ENCODE data around the gene HESX1. TPM values are rescaled to one million over a fixed set of nuclear protein-coding genes. Genes with fewer than 3 reads are reported as not detected.

Gene HESX1
- 0.16 TPM in 1 of 2 replicates, not detected in the other for total RNA-seq

GRCh38 chr3:57199895-57200297 lies at the start of gene HESX1:
Gene HESX1 (minus strand): TSS chr3:57199978. CDS start chr3:57199918, 60 bp downstream.

GRCh38 chr3:57227204-57227929 lies 27.6 kb upstream of the HESX1 start, which contains the start of gene APPL1:
Gene APPL1 (plus strand): TSS chr3:57227729. CDS start chr3:57227884, 155 bp downstream.

DNA sequence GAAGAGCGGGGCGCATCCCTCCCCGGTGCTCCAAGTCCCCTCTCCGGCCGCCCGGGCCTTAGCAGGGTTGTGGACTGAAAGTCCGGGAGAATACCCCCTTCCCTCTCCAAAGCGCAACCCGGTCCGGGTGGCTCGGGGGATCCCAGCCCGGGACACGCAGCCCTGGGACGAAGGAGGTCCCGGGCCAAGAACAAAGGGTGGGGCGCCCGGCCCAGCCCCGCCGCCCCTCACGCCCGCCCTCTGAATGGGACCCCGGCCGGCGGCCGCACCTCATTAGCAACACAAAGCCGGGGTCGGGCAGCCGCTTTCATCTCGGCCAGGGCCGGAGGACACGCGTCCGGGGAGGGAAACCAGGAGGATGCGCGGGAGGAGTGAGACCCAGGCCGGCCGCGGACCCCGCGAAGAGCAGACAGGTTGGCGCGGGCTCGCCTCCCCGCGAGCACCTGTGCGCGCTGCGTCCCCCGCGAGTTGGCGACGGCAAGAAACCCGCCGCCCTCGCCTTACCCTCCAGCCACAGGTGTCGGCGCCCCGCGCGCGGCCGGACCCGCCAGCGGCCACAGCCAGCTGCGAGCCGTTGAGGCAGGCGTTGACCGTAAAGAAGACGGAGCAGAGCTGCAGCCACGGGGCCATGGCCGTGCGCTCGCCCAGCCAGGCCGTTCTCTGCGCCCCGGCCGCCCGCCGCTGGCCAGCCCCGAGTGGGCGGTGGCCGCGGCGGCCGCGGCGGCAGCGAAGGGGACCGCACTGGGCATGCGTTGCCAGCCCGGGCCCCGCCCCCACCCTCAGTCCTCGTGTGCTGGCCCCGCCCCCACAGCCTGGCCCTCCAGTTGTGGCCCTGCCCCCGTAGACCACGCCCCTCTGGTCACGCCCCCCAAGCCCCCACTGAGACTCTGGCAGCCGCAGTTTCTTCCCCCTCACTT lies 34.9 kb downstream of the HESX1 start, which contains the start of gene IL17RD:
Gene IL17RD (minus strand): TSS at position 697 of the 917 bp plus-strand sequence. CDS start 67 bp downstream, at position 630.

Other genes with a start within 250 kb of the HESX1 start
- not detected in 2 replicates for gene SPATA12, start 139.3 kb downstream of the HESX1 start, total RNA-seq
- gene IL17RD, start 34.6 kb downstream of the HESX1 start, total RNA-seq, result 1.3 and 3.6 TPM in 2 replicates
- 16.4 and 24.3 TPM in 2 replicates for gene APPL1, start 27.8 kb upstream of the HESX1 start, total RNA-seq
- gene ASB14, start 92.7 kb upstream of the HESX1 start, total RNA-seq, result not detected in 2 replicates